ENCODE results near the gene RFNG. TPM values are rescaled to one million over a fixed set of nuclear protein-coding genes. Genes with fewer than 3 reads are reported as not detected.
A peak's percentile ranks its signal among the peaks of the same experiment; 100 is the strongest.

Gene RFNG
- total and polyA plus RNA-seq, 10 of the 15 experiments (the other 5 are each of a cell fraction or from before 2014, with no cell fraction given) = 0.10 to 19.6 (median 6.2) TPM

- no peak overlapping the region for H3K4me2 ChIP-seq (ENCODE audit: control insufficient read depth, insufficient read depth)
- in situ Hi-C loops (cut with MboI) = no loop called here
- ChIA-PET SMC1A (ENCODE audit: uncharacterized antibody, unreplicated experiment) (interaction anchor here (1.1 kb wide), 1 partner anchor 60 kb away, joined by 4 read pairs; no protein-coding TSS in a partner anchor), RAD21 (ENCODE audit: unreplicated experiment) (interaction anchor here (0.5 to 4.4 kb wide), 7 partner anchors 11 to 87 kb away, joined by 3 to 68 read pairs (median 4); partner anchors contain the start of gene NOTUM), CTCF (interaction anchor here (1.0 to 5.0 kb wide), 13 partner anchors 9 to 169 kb away, joined by 3 to 89 read pairs (median 5); partner anchors contain the start of genes DCXR and NOTUM), POLR2A (interaction anchor here (1.0 kb wide), 1 partner anchor 19 kb away, joined by 3 read pairs; the partner anchor contains the start of gene DCXR)
- H3K4me1 ChIP-seq (ENCODE audit: control insufficient read depth, insufficient read depth, low read length) = peaks cover 9% of the 10 kb centered on the region
- no peak overlapping the region for H3K27ac ChIP-seq (ENCODE audit: control insufficient read depth, insufficient read depth)
- no peak overlapping the region for H3K9ac ChIP-seq (ENCODE audit: control insufficient read depth, insufficient read depth, low read length)
- H3K4me3 ChIP-seq = no peak overlapping the region
- BruUV-seq (replicated peaks) = no TSS peak
- H3K79me2 ChIP-seq (ENCODE audit: control insufficient read depth, insufficient read depth, low read length) = peaks cover 26% of the 10 kb centered on the region
- 82% methylated on average over 21 of the region's 33 CpGs for WGBS (ENCODE audit: insufficient coverage, insufficient replicate concordance, low lambda C conversion rate, missing lambda C conversion rate)
- no peaks in the 10 kb centered on the region for H3K27me3 ChIP-seq (replicated peaks in 1 of 2; ENCODE audit: control insufficient read depth in 2 of 2, insufficient read depth in 2 of 2, low read length in 1 of 2)
- FAIRE-seq = no peak
- no peaks in the 10 kb centered on the region; a peak in 2 of 4 replicates for H3K36me3 ChIP-seq (ENCODE audit: control insufficient read depth in 2 of 2, insufficient read depth in 2 of 2, low read length in 1 of 2)
- H3K9me3 ChIP-seq (replicated peaks; ENCODE audit: control insufficient read depth, insufficient read depth, low read length) = no peaks in the 10 kb centered on the region
- DNase-seq (ENCODE audit: low read depth, low spot score) = no peak
- TF ChIP-seq POLR2A (IDR thresholded peaks at IDR 0.05; ENCODE audit: low read depth, low read length) (peak; percentile 72), ZZZ3 (IDR thresholded peaks at IDR 0.05; ENCODE audit: control insufficient read depth, insufficient read length, low read depth) (no peak), RCOR1 (conservative IDR thresholded peaks at IDR 0.05; ENCODE audit: low read depth, low read length) (no peak)
- no peak overlapping the region for H2AFZ ChIP-seq (ENCODE audit: control insufficient read depth, low read depth, low read length)
- H4K20me1 ChIP-seq (ENCODE audit: control insufficient read depth, insufficient read depth) = no peaks in the 10 kb centered on the region
- ATAC-seq = no peak
- intact Hi-C loops (cut with micrococcal nuclease; ENCODE audit: unreplicated experiment) = no loop called here
Measured at GRCh38 chr17:82018989-82019689, 32.5 kb downstream of the RFNG start.

- POLR2A ChIA-PET = no interaction called here
- in situ Hi-C loops (cut with MboI) = no loop called here
- Histone ChIP-seq H3K4me1 (ENCODE audit: control insufficient read depth, insufficient read depth, low read length) (peaks cover 6% of the 10 kb centered on the region), H3K27me3 (replicated peaks in 1 of 2; ENCODE audit: control insufficient read depth in 2 of 2, insufficient read depth in 2 of 2, low read length in 1 of 2) (no peaks in the 10 kb centered on the region), H3K9me3 (replicated peaks; ENCODE audit: control insufficient read depth, insufficient read depth, low read length) (no peaks in the 10 kb centered on the region), H3K4me3 (no peak overlapping the region), H3K4me2 (ENCODE audit: control insufficient read depth, insufficient read depth) (no peak overlapping the region), H3K36me3 (ENCODE audit: control insufficient read depth in 2 of 2, insufficient read depth in 2 of 2, low read length in 1 of 2) (no peaks in the 10 kb centered on the region; a peak in 2 of 4 replicates), H3K79me2 (ENCODE audit: control insufficient read depth, insufficient read depth, low read length) (peaks cover 21% of the 10 kb centered on the region), H4K20me1 (ENCODE audit: control insufficient read depth, insufficient read depth) (no peaks in the 10 kb centered on the region), H3K27ac (ENCODE audit: control insufficient read depth, insufficient read depth) (no peak overlapping the region), H2AFZ (ENCODE audit: control insufficient read depth, low read depth, low read length) (no peak overlapping the region), H3K9ac (ENCODE audit: control insufficient read depth, insufficient read depth, low read length) (no peak overlapping the region)
- DNase-seq (ENCODE audit: low read depth, low spot score) = no peak
- WGBS (ENCODE audit: insufficient coverage, insufficient replicate concordance, low lambda C conversion rate, missing lambda C conversion rate) = 69% methylated on average over 19 of the region's 19 CpGs
- CTCF ChIA-PET = interaction anchor here (1.0 to 1.9 kb wide), 2 partner anchors 59 to 168 kb away, joined by 3 to 7 read pairs; no protein-coding TSS in a partner anchor
- RAD21 ChIA-PET (ENCODE audit: unreplicated experiment) = interaction anchor here (0.8 kb wide), 1 partner anchor 59 kb away, joined by 3 read pairs; no protein-coding TSS in a partner anchor
- BruUV-seq (replicated peaks) = no TSS peak
- intact Hi-C loops (cut with micrococcal nuclease; ENCODE audit: unreplicated experiment) = no loop called here
- SMC1A ChIA-PET (ENCODE audit: uncharacterized antibody, unreplicated experiment) = no interaction called here
- ATAC-seq = no peak
- FAIRE-seq = no peak
- TF ChIP-seq GATAD2B (conservative IDR thresholded peaks at IDR 0.05; ENCODE audit: low read depth) = no peak
- no peak for TF ChIP-seq ZNF24 (IDR thresholded peaks at IDR 0.05)
- TF ChIP-seq, protein P1, sequence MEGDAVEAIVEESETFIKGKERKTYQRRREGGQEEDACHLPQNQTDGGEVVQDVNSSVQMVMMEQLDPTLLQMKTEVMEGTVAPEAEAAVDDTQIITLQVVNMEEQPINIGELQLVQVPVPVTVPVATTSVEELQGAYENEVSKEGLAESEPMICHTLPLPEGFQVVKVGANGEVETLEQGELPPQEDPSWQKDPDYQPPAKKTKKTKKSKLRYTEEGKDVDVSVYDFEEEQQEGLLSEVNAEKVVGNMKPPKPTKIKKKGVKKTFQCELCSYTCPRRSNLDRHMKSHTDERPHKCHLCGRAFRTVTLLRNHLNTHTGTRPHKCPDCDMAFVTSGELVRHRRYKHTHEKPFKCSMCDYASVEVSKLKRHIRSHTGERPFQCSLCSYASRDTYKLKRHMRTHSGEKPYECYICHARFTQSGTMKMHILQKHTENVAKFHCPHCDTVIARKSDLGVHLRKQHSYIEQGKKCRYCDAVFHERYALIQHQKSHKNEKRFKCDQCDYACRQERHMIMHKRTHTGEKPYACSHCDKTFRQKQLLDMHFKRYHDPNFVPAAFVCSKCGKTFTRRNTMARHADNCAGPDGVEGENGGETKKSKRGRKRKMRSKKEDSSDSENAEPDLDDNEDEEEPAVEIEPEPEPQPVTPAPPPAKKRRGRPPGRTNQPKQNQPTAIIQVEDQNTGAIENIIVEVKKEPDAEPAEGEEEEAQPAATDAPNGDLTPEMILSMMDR (IDR thresholded peaks at IDR 0.05 in 2 of 3, conservative IDR thresholded peaks at IDR 0.05 in 1 of 3; ENCODE audit: control insufficient read depth in 2 of 3, extremely low read depth in 1 of 3, insufficient read depth in 1 of 3, low read depth in 3 of 3, low read length in 3 of 3) = 0 out of 6 replicates have a peak, but pooled peaks of 1 of the 3 experiments have one; percentile 5
Measured at GRCh38 chr17:82018152-82018988, 33.2 kb downstream of the RFNG start.
